GM12878 (cell line): ENCODE results near the gene DCC. TPM values are rescaled to one million over a fixed set of nuclear protein-coding genes. Genes with fewer than 3 reads are reported as not detected.

Experiments
- ATAC-seq: fragments of 200-7000 bp; cut with Tn5 transposase; 3 replicates; pipeline ENCODE4 v1.9.1; 2020; ENCODE audit warnings: mild to moderate bottlenecking, moderate library complexity
- BruUV-seq: library from RNA; stranded (reverse); fragments of 400-500 nt; replicated peaks from 2 replicates; lab custom pipeline; 2021; lab: Mats Ljungman, UMichigan
- CTCF ChIA-PET: fragments of 300-600 bp; sonication (Branson Sonifier 250); formaldehyde crosslinking; extraction: SDS; loops from one replicate; lab custom pipeline; 2021; ENCODE audit warnings: inconsistent platforms; lab: Yijun Ruan, JAX
- POLR2A ChIA-PET: fragments of 350-600 bp; formaldehyde crosslinking; extraction: SDS; loops from one replicate; lab custom pipeline; 2021; ENCODE audit warnings: inconsistent platforms; lab: Charles Lee
- RAD21 ChIA-PET: fragments of 300-600 bp; sonication (Branson Sonifier 250); formaldehyde crosslinking; loops from one replicate; lab custom pipeline; 2023; ENCODE audit warnings: antibody characterized with exemption; ENCODE audit not compliant: unreplicated experiment; lab: Charles Lee
- SMC1A ChIA-PET: fragments of 300-600 bp; sonication (Branson Sonifier 250); formaldehyde crosslinking; loops from one replicate; lab custom pipeline; 2023; ENCODE audit not compliant: unreplicated experiment, uncharacterized antibody; lab: Charles Lee
- DNase-seq: peaks from one replicate; pipeline ENCODE4 v3.0.0-alpha.2; 2011; ENCODE audit warnings: low read depth, low spot score
- FAIRE-seq: peaks from 3 replicates; lab custom pipeline; 2011; peaks lifted over from hg19 to GRCh38; lab: Jason Lieb, UNC
- H2AFZ ChIP-seq: 2 replicates; pipeline ENCODE4 v1.6.0; 2011; ENCODE audit warnings: low read depth, low read length, control low read depth; ENCODE audit not compliant: control insufficient read depth
- H3K27ac ChIP-seq: 2 replicates; pipeline ENCODE4 v1.5.1; 2011; ENCODE audit warnings: control low read depth; ENCODE audit not compliant: control insufficient read depth, insufficient read depth
- H3K27me3 ChIP-seq, 2 experiments: replicated peaks in 1 of 2; 2 replicates each; pipeline versions ENCODE4 v1.6.0 to v1.6.1; 2011; ENCODE audit warnings: low read length in 1 of 2; ENCODE audit not compliant: control insufficient read depth in 2 of 2, insufficient read depth in 2 of 2
- H3K36me3 ChIP-seq, 2 experiments: 2 replicates each; pipeline ENCODE4 v1.5.1; 2011; ENCODE audit warnings: low read length in 1 of 2; ENCODE audit not compliant: control insufficient read depth in 2 of 2, insufficient read depth in 2 of 2
- H3K4me1 ChIP-seq: 2 replicates; pipeline ENCODE4 v1.6.1; 2011; ENCODE audit warnings: mild to moderate bottlenecking, low read length, moderate library complexity, mixed read lengths; ENCODE audit not compliant: control insufficient read depth, insufficient read depth
- H3K4me2 ChIP-seq: 2 replicates; pipeline ENCODE4 v1.6.0; 2011; ENCODE audit warnings: control low read depth; ENCODE audit not compliant: control insufficient read depth, insufficient read depth
- H3K4me3 ChIP-seq: fragments of 200-600 bp; sonication (generic); 2 replicates; pipeline ENCODE4 v1.5.1; 2016
- H3K79me2 ChIP-seq: 2 replicates; pipeline ENCODE4 v1.6.0; 2011; ENCODE audit warnings: low read length; ENCODE audit not compliant: control insufficient read depth, insufficient read depth
- H3K9ac ChIP-seq: 2 replicates; pipeline ENCODE4 v1.8.0; 2011; ENCODE audit warnings: low read length, control low read depth, mixed read lengths; ENCODE audit not compliant: control insufficient read depth, insufficient read depth
- H3K9me3 ChIP-seq: replicated peaks from 3 replicates; pipeline ENCODE4 v1.5.1; 2011; ENCODE audit warnings: mild to moderate bottlenecking, low read length; ENCODE audit not compliant: control insufficient read depth, insufficient read depth
- H4K20me1 ChIP-seq: 2 replicates; pipeline ENCODE4 v1.6.0; 2011; ENCODE audit not compliant: control insufficient read depth, insufficient read depth
- ESRRA ChIP-seq: IDR thresholded peaks from 2 replicates; pipeline ENCODE4 v1.6.1; 2012; ENCODE audit warnings: mild to moderate bottlenecking, low read length, improper control_type of control experiment
- RAD21 ChIP-seq: IDR thresholded peaks from 2 replicates; pipeline ENCODE4 v1.6.1; 2011; ENCODE audit warnings: mild to moderate bottlenecking, low read depth, low read length, moderate library complexity; ENCODE audit not compliant: insufficient read depth
- WGBS: methylation state at CpG from one replicate; pipeline ENCODE4 v1.1.6; 2016; ENCODE audit warnings: low lambda C conversion rate; ENCODE audit not compliant: insufficient replicate concordance, insufficient coverage; ENCODE audit errors: missing lambda C conversion rate; 5-methylcytosine and 5-hydroxymethylcytosine counted together
- in situ Hi-C: fragments of 300-500 bp; cut with MboI; formaldehyde crosslinking; loops from 9 replicates; pipeline ENCODE4 v1.14.3; 2018; ENCODE audit warnings: mixed read lengths
- intact Hi-C: fragments of 100-400 bp; cut with micrococcal nuclease; formaldehyde crosslinking; loops from one replicate; pipeline ENCODE4 v1.14.2; 2022; ENCODE audit not compliant: unreplicated experiment
- polyA plus RNA-seq, 11 experiments: library from polyadenylated mRNA; depleted of rRNA in 4 of 11; unstranded in 6 of 11; stranded (reverse) in 5 of 11; fragments of >200 nt; fragmentation: Nextera tagmentation in 4 of 11; fragmentation: Illumina TruSeq in 1 of 11; extraction: Ambion mirVana in 4 of 11; extraction: Trizol in 1 of 11; gene quantifications; 1 replicate in 1 of 11; 2 replicates in 10 of 11; pipeline versions ENCODE4 v1.2.1 to v1.2.3, GENCODE V29; 2011 to 2016; ENCODE audit warnings: inconsistent platforms in 2 of 11, missing spikeins in 2 of 11, low read depth in 1 of 11
- total RNA-seq, 4 experiments: library from RNA; depleted of rRNA in 3 of 4; stranded (reverse); fragments of >200 nt in 3 of 4; fragmentation: Illumina TruSeq in 1 of 4; extraction: Trizol in 1 of 4; gene quantifications; 2 replicates each; pipeline versions ENCODE4 v1.2.1 to v1.2.3, GENCODE V29; 2013 to 2021

DCC gene
- total and polyA plus RNA-seq, 10 of the 15 experiments (the other 5 are each of a cell fraction or from before 2014, with no cell fraction given) = 0.01 TPM; not detected in 9

DNA sequence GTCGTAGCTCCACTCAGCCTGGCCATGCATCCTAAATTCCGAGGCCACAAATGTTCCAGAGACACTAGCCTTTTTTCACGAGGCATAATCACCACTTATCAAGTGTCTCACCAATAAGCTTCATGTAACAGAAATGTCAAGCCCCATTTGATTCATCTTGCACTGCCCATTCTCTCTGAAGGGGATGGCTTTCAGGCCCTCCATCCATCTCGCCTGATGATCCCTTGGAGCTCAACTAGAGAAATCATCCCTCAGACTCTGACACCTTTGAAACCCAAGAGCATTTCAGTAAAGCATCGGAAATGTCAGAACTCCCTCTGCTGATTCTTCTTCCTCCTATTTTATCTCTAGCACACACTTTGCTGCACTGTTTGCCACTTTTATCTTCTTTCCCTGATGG, 91.7 kb downstream of the DCC start:
- ChIA-PET SMC1A (no interaction called here), RAD21 (interaction anchor here (1.0 kb wide), 1 partner anchor 763 kb away, joined by 4 read pairs; no protein-coding TSS in a partner anchor), CTCF (no interaction called here), POLR2A (no interaction called here)
- no peak overlapping the region for H2AFZ ChIP-seq
- no peak overlapping the region for H3K27ac ChIP-seq
- no peak overlapping the region for H3K4me3 ChIP-seq
- H3K4me1 ChIP-seq = no peaks in the 10 kb centered on the region
- DNase-seq (no peak), ATAC-seq (no peak), FAIRE-seq (no peak)
- 18% methylated on average over 5 of the region's 5 CpGs for WGBS
- H3K9me3 ChIP-seq = no peaks in the 10 kb centered on the region
- no peaks in the 10 kb centered on the region for H3K27me3 ChIP-seq
- intact Hi-C loops (no loop called here), in situ Hi-C loops (no loop called here)
- no peak overlapping the region for H3K9ac ChIP-seq
- H3K79me2 ChIP-seq = no peaks in the 10 kb centered on the region
- BruUV-seq = no TSS peak
- no peaks in the 10 kb centered on the region for H4K20me1 ChIP-seq
- no peaks in the 10 kb centered on the region for H3K36me3 ChIP-seq
- TF ChIP-seq RAD21 = no peak
- H3K4me2 ChIP-seq = no peak overlapping the region

DNA sequence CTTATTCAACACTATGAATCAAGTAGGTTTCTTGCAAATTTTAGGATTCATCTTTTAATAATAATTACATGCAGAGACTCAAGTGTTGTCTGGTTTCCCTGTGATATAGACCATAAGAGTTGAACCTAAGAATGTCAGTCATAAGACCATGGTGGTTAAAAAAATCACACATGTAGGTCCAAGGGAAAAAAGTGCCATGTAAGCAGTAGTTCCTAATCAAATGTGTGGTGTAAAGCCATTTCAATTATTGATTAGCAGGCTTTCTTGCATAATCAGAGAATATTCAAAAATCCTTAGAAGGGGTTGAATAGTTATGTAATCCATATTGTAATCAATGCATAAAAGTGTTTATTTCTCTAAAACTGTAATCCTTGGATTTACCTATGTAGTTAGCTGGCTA, 93.8 kb downstream of the DCC start:
- H3K9ac ChIP-seq = no peak overlapping the region
- ChIA-PET POLR2A (no interaction called here), SMC1A (no interaction called here), RAD21 (no interaction called here), CTCF (no interaction called here)
- H3K36me3 ChIP-seq = no peaks in the 10 kb centered on the region
- H2AFZ ChIP-seq = no peak overlapping the region
- no peak overlapping the region for H3K4me2 ChIP-seq
- no peaks in the 10 kb centered on the region for H3K4me1 ChIP-seq
- H3K27ac ChIP-seq = no peak overlapping the region
- no peaks in the 10 kb centered on the region for H4K20me1 ChIP-seq
- in situ Hi-C loops (no loop called here), intact Hi-C loops (no loop called here)
- no TSS peak for BruUV-seq
- no peak overlapping the region for H3K4me3 ChIP-seq
- FAIRE-seq (no peak), DNase-seq (no peak), ATAC-seq (no peak)
- no peaks in the 10 kb centered on the region for H3K79me2 ChIP-seq
- TF ChIP-seq ESRRA = no peak
- H3K27me3 ChIP-seq = no peaks in the 10 kb centered on the region
- no peaks in the 10 kb centered on the region for H3K9me3 ChIP-seq
